Glomerular visceral epithelial cell (primary cell): ENCODE results near the gene MTERF4.

Source experiments
- DNase-seq: peaks from one replicate; pipeline ENCODE4 v3.0.0-alpha.2; 2016; ENCODE audit errors: extremely low spot score

Gene MTERF4

GRCh38 chr2:241088791-241089732, 13.0 kb downstream of the MTERF4 start:
- DNase-seq: no peak

- no peak for DNase-seq
Measured at GRCh38 chr2:241088376-241088775, 13.7 kb downstream of the MTERF4 start.

DNA sequence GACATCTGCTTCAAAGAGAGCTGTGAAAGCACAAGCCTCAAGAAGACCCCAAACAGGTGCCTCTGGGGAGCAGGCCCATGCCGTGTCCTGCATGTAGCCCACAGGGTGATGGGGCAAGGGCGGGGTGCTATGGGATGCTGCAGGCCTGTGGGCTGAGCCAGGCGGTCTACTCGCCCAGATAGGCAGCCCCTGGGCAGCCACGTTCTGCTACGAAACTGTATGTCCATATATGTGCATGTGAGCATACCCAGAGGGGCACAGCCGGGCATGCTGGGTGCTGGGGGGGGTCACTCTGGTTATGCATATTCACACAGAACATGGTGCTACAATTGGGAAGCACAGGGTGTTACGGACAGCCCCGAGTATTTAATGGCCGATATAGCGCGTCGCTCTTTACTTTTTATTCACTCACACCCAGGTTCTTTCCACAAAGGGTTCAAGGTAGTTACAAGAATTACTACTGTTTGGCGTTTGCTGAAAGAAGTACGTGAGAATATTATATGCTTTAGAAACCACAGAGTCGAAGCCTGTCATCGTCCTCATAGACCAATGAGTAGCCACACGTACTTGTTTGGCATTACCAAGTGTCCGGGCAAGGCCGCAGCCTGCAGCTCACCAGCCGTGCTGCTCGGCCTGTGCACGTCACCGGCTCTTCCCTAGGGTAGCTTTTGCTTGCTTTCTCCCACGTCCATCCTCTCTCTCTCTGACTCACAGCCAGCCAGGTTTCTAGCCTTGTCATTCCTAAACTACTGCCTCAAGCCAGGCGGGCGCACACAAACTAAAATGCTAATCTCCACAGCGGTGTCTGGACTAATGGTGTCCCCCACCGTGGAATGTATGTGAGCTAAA, 14.4 kb downstream of the MTERF4 start:
- no peak for DNase-seq

DNA sequence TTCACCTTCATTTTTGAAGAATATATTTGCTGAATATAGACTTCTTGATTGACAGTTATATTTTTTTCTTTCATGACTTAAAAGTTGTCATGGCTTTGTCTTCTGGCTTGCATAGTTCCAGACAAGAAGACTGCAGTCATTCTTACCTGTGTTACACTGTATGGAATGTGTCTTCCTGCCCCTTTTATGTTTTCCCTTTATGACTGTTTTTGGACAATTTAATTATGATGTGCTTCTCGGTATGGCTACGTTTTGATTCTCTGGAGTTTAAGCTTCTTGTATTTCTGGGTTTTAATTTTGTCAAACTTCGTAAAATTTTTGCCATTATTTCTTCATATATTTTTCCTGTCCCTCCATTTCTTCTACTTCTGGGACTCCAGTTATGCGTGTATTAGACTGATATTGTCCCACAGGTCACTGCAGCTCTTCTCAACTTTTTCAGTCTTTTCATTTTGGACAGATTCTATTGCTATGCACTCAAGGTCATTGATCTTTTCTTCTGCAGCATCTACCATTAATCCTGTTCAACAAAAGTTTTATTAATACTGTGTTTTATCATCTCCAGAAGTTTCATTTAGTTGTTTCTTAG, 17.1 kb downstream of the MTERF4 start:
- DNase-seq: no peak

DNA sequence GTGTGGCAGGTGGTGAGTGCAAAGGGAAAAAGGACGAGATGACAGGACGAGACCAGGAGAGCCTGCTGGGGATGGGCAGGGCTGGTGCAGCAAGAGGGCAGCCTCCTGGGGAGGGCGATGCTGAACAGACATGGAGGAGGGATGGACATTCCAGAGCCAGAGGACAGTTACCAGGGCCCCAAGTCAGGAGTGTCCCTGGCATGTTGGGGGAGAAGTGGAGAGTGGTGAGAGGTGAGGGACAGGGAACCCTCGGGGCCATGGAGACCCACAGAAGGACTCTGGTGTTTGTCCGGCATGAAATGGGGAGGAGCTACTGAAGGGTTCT, 19.0 kb downstream of the MTERF4 start:
- no peak for DNase-seq

GRCh38 chr2:241082341-241083090, 19.6 kb downstream of the MTERF4 start:
- DNase-seq: no peak

- DNase-seq: no peak
Measured at GRCh38 chr2:241081643-241082340, 20.3 kb downstream of the MTERF4 start.

GRCh38 chr2:241081190-241081642, 20.9 kb downstream of the MTERF4 start:
- DNase-seq: no peak

DNA sequence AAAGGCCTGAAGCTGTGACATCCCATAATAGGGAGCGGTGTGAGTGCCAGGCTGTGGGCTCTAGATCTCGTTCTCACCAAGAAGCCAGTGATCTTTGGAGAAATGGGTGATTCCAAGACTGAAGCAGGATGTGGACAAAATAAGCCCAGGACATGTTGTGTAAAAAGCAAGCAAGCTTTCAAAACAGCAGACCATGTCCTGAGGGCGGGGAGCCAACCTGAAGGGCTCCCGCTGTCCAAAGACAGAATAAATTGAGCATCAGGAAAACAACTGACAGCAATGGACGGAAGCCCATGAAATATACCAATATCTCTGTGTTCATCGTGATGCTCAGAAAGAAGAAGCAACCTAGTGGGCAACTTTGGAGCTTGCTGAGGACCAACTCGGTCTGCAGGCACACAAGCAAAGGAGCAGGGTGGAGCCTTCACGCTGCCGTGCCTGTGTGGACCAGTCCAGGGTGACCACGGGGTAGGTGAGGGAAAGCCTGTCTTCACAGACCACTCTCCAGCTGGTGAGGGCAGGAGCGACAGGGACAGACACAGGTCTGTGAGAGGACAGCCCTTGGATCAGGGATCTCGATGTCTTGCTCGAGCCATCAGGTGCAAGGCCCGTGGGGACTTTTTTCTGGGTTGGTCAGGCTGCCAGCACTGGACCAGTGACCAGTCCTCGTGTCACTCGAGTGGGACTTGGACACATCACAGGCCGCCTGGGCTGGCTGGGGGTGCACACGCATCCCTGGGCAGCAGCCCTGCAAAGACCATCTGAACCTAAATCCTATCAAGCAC, 21.5 kb downstream of the MTERF4 start:
- no peak for DNase-seq

GRCh38 chr2:241074901-241075540, 27.1 kb downstream of the MTERF4 start:
- DNase-seq: no peak

GRCh38 chr2:241074065-241074818, 27.8 kb downstream of the MTERF4 start:
- no peak for DNase-seq

GRCh38 chr2:241073166-241074064, 28.7 kb downstream of the MTERF4 start:
- no peak for DNase-seq

DNA sequence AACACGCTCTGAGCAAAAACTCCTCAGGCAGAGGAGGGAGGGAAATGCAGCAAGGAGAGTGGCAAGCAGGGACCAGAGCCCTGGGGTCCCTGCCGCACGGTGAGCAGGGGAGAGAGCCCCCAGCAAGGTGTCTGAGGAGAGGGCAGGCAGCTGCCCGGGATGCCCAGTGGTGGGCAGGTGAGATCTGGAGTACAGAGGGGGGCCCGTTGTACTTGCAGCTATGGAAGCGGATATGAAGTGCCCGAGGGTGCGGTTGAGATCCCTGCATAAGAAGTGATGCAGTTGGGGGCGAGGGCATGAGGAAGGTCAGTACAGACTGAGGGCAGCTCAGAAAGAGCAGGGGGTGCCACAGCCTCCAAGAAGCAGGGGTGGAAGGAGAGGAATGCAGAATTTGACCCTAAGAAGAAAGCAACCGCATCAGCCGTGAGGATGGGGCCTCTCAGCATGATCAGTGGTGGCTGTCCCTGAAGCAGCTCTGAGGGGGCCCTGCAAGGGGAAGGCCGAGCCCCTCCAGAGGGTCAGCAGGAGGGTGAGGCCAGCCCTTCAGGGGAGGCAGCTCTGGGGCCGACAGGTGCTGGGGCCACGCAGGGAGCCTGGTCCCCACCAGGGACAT, 29.4 kb downstream of the MTERF4 start:
- no peak for DNase-seq

GRCh38 chr2:241072151-241072550, 29.9 kb downstream of the MTERF4 start:
- DNase-seq: no peak

DNA sequence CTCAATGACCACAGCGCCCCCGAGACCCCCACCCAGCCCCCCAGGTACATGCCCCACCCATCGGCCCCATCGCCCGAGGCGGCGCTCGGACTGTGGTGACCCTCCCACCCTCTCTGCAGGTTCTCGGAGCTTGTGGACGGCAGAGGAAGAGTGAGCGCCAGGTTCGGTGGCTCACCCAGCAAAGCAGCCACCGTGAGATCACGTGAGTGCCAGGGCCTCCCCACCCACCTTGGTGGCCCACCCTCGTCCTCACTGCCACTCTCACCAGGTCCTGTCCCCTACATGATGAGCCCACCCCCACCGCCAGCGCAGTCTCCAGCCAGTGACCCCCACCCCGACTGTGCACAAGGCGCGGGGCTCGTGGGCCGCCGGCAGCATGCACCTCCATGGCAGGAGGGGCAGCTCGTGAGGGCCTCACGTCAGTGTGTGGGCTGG, 30.4 kb downstream of the MTERF4 start:
- DNase-seq: no peak

DNA sequence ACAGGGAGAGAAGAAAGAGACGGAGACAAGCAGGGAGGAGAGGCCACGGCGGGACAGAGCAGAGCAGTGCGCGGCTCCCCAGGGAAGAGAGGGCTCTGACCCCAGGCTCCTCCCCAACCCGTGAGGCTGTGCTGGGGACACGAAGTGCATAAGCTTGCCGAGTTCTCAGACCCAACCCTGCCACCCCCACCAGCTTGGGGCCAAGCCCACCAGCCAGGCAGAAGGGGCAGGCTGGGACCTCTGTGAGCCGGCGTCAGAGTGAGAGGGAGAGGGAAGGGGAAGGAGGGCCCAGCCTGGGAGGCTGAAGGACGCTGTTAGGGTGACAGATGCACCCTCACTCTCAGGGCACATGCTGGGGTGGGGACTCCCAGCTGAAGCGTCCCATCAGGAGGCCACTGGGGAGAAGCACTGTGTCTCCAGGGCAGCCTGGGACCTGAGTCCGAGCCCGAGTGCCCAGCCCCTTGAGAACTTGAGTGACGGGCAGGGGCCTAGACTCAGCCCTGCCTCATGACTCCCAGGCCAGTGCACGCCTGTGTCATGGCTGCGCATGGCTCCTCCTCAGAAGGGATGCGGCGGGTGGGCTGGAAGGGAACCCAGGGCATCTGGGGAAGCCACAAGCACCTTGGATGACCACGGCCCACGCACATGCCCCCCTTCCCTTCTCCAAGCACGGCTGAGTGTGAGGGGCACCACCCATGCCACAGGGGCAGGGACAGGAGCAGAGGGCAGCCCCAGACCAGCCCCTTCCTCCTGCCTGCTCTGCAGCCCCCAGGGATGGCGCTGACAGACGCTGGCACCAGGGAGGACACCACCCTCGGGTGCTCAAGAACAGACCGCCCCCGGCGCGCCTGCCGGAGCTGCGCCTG, 31.0 kb downstream of the MTERF4 start:
- DNase-seq: no peak
